Superior temporal gyrus (tissue), 1 donor: Measurements from ENCODE around the gene LGALSL.
"Not testable (repeated sequence)": the region's sequence is repeated elsewhere in the genome, so short reads cannot be mapped to it uniquely, and the experiment has no call there.

ENCODE experiments used
- DNase-seq: peaks from one replicate; pipeline ENCODE4 v3.0.0-alpha.2; 2016; ENCODE audit errors: extremely low spot score

The LGALSL gene

DNA sequence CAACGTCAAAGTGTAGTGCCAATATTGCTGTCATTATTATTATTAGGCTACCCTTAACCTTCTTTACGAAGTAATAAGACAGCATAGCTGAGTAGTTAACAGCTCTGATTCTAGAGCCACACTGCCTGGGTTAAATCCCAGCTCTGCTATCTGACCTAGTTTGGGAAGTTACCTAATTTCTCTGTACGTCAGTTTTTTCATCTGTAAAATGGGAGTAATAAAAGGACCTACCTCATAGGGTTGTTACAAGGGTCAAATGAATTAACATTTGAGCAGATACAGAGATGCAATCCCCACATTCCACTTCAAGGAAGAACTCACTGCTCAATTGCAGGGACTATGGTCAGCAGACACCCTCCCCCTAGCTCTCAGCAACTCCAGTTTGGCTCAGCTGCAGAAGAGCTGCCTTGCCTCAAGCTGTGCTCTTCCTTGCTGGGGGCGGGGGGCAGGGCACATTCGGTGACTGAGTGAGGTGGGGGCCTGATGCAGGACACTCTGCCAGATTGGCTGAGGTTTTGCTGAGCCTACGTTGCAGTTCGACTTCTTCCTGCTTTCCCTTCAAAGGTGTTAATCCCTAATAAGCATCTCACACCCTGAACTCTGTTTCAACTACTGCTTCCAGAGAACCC lies 11.0 kb upstream of the LGALSL start:
- DNase-seq: no peak

DNA sequence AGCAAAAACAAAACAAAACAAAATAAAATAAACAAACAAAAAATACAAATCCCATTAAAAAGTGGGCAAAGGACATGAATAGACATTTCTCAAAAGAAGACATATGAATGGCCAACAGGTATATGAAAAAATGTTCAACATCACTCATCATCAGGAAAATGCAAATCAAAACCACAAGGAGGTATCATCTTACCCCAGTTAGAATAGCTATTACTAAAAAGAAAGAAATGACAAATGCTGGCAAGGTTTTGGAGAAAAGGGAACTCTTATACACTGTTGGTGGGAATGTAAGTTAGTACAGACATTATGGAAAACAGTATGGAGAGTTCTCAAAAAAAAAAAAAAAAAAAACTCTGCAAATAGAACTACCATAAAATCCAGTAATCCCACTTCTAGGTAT lies 8.0 kb upstream of the LGALSL start:
- DNase-seq: not testable (repeated sequence)

DNA sequence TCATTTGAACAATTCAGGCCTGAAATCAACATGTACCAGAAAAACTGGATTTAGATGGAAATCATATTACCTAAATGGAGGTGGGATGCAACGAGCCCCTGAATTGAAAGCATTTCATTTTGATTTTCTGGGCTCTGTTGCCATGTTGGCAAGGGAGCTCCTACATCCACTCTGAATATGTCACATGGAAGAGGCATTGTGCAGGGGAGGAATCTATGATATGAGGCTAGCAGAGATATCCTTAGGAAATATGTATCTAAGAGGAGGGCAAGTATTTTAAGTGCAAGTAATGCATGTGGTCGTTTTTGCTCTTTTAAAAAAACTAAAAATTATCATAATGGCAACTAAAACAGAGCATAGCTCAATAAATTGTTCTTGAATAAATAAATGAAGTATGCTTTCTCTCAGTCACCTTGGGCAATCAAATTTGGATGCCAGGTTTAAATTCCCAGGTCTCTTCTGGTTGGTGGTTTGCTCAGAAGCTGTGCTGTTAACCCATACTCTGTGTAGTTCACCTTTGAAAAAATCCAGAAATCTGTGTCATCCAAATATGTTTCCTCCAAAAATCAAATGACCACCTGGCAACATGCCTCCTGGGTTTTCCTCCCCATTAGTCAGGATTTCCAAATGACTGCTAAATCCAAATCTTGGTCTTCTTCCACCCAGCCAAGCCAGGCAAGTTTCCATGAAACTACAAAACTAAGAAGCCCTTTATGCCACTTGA lies 6.5 kb upstream of the LGALSL start:
- DNase-seq: no peak

DNA sequence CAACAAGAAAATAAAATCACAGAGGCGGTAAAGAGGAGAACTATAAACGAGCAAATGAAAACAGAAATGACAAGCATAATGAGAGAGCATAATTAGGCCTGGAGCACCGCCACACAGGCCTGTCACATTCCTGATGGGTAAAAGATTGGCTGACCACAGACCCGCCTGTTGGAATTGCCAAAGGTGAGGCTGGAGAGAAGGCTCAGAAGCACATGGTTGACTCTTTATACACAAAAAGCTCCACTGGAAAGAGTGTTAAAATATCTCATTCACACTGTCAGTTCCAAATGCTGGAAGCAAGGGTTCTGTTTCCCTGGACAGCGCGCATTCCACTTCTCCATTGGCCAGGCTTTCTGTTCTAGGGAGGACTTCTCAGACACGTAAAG lies 5.9 kb upstream of the LGALSL start:
- DNase-seq: peak; percentile 33

DNA sequence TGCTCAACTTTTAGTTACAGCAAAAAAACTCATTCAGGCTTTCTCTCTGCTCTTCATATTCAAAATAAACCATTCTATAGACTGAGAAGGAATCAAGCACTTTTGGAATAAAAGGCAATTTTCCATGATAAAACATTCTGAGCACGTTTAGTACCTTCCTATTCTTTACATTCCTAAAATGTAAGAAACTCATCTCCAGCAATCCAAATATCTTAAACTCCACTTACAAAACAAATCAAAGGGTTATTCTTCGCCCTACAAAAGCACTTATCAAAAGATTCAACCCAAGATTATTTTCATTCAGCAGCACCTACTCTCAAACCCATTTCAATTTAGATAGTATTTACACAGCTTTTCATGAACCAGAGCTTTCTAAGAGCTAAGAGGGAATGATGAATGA lies 2.9 kb upstream of the LGALSL start:
- no peak for DNase-seq

DNA sequence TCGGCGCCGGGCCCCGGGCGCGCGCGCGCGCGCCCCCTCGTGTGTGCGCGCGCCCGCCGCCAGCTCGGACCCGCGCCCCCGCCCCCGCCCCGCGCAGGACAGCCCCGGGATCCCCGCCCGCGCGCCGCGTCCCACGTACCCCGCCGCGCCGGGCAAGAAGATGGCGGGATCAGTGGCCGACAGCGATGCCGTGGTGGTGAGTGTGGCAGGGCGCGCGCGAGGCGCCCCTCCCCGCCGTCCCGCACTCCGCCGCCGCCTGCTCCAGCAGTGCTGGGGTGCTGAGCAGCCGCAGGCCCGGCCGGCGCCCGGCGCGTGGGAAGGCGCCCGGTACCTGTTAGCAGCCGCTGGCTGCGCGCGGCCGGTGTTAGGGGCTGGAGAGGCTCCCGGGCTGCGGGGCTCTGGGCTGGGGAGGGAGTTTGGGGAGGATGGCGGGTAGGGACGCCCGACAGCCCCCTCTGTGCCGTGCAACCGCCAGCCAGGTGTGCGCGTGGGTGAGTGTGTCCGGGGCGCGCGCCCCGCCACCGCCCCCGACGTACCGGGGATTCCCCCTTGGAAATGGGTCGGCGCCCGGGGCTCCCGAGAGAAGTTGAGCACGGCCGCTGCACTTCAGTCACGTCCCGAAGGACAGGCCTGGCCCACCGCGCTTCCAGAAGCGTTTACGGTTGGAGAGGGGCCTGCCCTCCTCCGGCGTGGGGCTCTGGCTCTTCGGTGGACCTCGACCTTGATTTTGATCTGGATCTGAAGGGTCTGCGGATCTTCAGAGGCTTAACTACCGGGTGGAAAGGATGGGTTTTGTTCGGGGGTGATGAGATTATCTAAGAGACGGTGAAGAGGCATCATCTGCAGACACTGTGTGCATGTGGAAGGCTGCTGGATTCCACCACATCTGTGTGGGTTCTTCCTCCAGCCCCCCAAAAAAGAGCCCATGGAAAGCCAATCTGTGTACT lies 697 bp downstream of the LGALSL start:
- DNase-seq: peak; percentile 33

DNA sequence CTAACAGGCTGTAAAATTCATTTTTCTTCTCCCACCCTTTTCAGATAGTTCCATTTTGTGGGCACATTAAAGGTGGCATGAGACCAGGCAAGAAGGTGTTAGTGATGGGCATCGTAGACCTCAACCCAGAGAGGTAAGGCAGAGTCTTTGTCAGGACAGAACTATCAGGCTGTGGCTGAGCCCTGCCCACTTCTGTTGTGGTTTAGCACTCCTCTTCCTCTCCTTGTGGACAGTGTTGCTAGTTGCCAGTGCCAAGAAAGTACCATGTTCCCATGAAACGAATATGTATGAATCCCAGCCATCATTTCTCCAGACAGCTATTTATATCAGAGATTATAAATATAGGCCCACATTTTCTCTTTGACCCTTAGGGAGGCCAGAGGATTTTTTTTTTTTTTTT lies 1.6 kb downstream of the LGALSL start:
- no peak for DNase-seq

DNA sequence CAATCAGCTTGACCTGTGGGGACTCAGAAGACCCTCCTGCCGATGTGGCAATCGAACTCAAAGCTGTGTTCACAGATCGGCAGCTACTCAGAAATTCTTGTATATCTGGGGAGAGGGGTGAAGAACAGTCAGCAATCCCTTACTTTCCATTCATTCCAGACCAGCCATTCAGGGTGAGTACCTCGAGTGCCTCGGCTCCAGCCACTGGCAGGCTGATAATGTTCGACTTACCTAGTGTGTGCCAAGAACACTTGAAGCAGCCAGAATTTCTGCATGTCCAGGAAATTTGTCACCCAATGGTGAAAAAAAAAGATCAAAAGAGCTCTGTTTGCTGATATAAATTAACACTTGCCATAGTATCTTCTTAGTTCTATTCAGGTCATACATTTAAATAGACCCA lies 2.3 kb downstream of the LGALSL start:
- no peak for DNase-seq

DNA sequence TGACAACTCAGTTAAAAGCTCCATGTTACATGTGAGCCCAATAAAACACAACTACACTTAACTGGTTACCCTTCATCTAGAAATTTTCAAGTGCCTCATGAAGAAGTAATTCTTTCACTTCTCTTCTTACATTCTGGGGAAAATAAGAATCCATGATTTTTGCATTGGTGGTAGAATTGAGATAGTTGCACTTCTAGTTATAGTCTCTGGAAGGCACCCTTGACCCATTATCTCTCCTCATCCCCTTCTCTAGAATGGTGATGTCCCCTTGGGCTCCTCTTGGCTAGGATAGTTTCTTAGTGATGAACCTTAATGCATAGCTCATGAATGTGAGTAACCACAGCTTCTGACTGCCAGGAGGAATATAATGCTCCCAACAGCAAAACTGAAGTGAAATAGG lies 3.6 kb downstream of the LGALSL start:
- DNase-seq: peak; percentile 35

DNA sequence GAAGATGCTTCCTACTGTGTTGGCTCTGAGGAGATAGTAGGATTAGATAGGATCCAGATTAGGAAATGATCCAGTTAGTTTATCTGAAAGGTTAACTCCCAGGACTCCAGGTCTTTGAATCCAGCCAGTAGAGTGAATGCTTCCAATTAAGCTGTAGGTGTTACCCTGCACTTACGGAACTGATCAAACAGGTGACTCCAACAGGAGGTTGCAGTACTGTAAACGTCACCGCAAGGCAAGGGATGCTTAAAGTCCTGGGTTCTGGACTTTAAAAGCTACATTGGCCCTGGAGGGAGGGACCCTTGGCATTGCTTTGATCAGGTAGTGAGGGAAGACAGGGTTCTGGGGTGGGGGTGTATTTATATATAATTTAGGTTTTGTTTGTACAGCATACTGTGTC lies 5.6 kb downstream of the LGALSL start:
- no peak for DNase-seq

DNA sequence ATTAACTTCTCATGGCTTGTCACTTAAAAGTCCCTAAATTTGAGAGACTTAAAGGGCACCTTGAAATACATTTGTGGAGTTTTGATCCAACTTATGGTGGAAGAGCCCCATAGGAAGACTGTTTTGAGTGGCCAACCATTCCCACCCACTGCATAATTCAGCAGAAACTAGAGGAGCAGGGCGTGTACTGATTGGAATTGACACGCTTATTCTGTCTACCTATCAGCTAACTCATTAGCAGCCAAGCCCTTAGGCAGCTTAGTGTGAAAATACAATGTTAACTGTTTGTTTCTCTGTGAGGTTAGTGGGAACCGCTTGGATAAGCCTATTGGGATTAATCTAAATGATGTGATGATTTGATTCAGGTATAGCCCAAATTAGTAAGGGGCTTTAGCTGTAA lies 6.4 kb downstream of the LGALSL start:
- DNase-seq: no peak

DNA sequence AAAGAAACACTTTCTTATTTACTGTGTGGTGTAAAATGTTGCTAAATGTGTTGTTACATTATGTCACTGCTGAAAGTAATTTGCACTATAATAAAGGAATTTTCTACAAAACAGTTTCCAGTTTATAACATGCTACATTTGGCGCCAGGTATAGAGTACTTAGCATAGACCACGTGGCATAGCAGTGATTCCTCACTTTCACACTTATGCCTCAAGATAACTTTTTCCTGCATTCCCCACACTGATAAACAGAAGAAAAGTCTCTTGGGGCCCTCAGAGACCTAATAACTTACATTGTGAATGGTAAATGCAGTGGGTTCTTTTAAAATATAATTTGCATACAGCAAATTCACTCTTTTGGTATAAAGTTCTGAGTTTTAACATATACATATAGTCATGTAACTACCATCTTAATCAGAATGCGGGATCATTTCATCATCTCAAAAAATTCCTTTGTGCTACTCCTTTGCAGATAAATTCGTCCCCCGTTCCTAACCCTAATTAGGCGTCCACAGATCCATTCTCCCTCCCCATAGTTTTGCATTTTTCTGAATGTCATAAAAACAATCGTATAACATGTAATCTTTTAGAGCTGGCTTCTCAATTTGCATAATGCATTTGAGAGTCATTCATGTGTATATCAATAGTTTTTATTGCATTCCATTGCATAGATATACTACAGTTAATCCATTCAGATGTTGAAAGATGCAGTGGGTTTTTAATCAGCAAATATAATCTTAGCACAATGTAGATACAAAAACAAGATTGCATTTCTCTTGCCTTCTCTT lies 7.5 kb downstream of the LGALSL start:
- DNase-seq: no peak

DNA sequence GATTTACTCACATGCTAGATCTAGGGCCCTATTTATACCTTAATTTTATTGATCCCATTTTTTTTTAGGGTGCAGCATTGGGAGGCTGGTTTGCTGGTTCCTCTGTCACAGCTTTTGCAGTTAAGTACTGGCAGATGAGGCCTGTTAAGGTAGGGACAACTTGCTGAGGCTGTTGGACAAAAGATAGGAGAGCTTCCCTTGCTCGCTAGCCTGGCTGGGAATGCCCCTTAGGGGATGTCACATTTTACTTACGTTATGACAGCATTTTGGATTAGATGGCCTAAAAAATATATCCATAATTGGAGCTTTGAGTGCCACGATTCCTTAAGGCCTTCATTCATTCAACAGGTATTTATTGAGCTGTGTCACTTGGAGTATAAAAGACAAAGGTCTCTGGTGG lies 8.2 kb downstream of the LGALSL start:
- no peak for DNase-seq

DNA sequence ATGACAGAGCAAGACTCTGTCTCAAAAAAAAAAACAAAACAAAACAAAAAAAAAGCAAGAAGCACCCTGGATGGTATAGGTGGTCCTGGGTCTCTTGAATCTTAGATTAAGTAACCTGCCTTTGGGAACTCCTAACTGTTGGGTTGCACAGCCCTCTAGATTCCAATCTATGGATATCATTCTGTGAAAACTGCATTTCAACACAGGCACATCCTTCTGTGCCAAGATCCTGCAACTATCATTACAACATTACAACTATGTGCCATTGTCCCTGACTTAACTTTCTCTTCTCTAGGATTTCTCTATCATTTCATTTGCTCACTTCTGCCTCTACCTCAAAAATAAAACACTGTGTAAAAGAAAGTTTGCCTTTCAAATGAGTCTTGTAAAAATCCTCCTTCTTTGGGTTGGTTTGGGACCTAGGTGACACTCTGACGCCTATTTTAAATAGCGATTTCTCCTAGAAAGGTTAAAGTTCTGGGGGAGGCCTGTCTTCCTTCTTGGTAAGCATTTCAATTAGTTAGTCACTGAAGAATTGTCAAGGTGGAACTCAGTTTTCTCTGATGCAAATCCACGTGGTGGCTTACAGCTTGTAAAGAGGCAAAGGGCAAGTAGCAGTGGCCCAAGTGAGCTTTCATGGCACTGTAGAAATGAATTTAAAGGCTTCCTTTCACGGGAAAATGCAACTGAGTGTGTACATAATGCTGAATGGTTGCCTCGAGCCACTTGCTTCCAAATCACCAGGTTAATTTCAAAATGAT lies 9.2 kb downstream of the LGALSL start:
- DNase-seq: no peak

DNA sequence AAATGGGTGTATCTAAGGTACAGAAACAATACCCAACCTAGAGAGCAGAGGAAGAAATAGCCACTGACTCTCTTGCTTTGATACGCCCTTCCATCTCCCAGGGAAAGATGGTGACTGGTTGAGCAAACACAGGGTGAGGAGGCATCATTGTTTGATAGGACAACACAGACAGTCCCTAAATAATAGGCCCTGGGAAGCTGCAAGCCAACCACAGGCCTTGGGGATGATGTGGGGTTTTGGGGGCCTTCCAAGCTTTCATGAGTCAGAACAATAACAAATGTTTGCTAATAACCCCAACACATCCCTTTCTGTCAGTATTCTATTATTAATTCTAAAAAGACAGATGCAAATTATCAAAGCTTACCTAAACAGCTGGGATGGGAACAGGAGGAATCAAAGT lies 9.8 kb downstream of the LGALSL start:
- DNase-seq: peak; percentile 69

DNA sequence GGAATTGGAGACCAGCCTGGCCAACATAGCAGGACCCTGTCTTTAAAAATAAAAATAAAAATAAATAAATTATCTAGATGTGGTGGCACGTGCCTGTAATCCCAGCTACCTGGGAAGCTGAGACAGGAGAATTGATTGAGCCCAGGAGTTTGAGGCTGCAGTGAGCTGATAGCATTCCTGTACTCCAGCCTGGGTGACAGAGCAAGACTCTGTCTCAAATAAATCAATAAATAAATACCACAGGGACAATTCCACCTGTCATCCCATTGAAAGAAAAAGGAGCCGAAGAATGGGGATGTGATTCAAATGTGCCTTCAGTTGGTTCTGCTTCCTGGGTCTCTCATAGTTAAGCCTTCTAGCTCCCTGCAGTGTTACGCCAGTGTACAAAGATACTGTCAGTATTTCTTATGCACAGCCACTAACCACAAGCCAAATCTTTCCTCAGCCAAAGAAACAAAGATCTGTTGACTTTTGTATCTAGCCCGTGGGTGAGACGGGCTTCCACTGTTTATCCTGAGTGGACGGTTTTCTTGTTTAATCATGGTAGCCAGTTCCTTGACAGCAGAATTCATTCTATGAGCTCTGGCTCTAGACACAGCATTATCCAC lies 12.6 kb downstream of the LGALSL start:
- no peak for DNase-seq

DNA sequence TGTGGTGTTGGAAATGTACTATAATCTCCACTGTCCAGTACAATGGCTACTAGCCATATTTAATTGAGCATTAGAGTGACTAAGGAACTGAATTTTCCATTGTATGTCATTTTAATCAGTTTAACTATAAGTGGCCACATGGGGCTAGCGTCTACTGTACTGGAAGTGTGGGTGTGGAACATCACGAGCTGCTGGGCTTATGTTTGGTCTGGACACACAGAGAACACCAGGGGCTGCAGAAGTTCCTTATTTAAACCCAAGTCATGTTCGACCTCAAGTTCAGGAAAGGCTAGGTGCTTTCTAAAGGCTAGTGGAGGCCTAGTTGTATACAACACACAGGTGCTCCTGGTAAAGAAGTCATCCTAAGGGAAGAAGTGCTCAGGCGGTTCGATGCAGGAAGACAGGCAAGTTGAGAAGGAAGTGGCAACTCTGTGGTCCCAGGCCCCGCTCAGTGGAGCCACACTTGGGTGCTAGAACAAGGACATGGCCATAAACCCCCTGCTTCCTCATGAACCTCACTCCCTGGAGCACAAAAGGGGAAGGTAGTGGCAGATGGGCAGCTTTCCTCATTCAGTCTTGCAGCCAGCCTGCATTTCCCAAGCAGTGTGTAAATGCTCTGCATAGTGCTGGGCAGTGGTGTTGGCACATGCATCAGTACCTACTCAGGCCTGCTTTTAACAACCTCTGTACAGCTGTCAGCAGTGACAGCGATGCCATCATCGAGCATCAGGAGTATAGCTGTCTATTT lies 13.3 kb downstream of the LGALSL start:
- DNase-seq: peak; percentile 16

DNA sequence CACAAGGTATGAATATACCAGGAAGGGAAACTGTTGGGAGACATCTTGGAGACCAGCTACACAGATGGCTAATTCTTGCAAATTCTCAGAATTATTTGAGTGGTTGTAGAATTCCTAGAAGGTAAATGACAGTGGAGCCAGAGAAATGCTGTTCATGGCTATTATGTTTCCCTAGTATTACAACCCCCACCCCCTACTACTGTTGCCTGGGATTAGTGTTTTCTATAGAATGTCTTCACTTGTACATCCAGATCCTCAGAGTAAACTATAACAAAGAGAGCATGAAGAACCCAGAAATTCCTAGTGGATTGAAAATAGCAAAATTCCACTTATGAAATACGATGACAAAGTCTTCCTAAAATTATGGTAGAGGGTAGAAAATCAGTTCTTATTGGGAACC lies 15.3 kb downstream of the LGALSL start:
- DNase-seq: no peak

DNA sequence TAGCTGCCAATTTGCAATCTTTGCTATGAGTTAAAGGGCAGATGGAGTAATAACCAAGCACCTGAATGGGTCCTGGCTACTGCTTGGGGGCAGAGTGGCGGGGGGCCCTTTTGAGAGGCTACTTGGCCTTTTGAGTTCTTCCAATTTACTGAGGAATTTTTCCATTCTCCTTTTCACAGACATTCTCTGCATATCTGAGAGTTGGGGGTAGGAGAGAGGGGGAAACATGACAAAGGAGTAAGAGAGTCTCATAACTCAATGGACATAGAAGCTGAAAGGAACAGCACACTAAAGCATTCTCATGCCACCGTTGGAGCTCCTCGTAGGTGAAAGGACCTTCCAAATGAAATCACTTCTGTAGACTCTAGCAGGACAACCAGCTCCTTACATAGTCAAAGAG lies 16.1 kb downstream of the LGALSL start:
- DNase-seq: no peak

DNA sequence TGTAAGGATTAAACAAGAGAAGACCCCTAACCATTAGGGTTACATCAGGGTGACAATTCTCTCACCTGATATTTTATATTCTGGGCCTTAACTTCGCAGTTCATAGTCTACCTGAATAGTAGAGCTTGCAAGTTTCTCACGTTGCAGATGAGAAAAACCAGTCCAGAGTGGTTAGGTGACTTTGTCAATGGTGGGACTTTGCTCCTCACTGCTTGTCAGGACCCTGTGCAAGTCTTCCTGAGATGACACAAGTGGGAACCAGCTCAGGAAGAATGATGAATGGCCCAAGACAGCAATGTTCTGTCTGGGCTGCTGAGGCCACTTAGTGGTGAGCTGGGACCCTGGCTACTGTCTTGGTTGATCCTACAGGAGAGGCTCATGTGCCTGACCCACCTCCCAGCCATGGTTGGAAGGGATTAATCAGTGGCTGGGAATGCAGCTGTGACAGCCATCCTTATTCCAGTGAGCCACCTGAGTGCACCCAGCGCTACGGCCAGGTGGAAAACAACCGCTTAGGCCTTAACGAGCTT lies 16.9 kb downstream of the LGALSL start:
- no peak for DNase-seq
